Prostate gland (tissue), 2 donors: ENCODE data around the gene CCDC183.
"Not testable (repeated sequence)": the region's sequence is repeated elsewhere in the genome, so short reads cannot be mapped to it uniquely, and the experiment has no call there.

Experiments
- POLR2A ChIP-seq: fragments of 450-650 bp; IDR thresholded peaks from one replicate; pipeline ENCODE4 v1.6.1; 2016; ENCODE audit warnings: antibody characterized with exemption, mild to moderate bottlenecking
- POLR2AphosphoS5 ChIP-seq: sonication (generic); formaldehyde crosslinking; IDR thresholded peaks from one replicate; pipeline ENCODE4 v1.6.1; 2017; ENCODE audit warnings: antibody characterized with exemption
- TF ChIP-seq, protein P1 (sequence below), 4 experiments: fragments of 200-600 bp in 2 of 4; fragments of 450-650 bp in 2 of 4; sonication (generic) in 2 of 4; IDR thresholded peaks; 1 replicate in 3 of 4; 2 replicates in 1 of 4; pipeline ENCODE4 v1.5.1; 2016 to 2019; ENCODE audit warnings: antibody characterized with exemption in 4 of 4, mild to moderate bottlenecking in 2 of 4, moderate library complexity in 2 of 4

DNA sequence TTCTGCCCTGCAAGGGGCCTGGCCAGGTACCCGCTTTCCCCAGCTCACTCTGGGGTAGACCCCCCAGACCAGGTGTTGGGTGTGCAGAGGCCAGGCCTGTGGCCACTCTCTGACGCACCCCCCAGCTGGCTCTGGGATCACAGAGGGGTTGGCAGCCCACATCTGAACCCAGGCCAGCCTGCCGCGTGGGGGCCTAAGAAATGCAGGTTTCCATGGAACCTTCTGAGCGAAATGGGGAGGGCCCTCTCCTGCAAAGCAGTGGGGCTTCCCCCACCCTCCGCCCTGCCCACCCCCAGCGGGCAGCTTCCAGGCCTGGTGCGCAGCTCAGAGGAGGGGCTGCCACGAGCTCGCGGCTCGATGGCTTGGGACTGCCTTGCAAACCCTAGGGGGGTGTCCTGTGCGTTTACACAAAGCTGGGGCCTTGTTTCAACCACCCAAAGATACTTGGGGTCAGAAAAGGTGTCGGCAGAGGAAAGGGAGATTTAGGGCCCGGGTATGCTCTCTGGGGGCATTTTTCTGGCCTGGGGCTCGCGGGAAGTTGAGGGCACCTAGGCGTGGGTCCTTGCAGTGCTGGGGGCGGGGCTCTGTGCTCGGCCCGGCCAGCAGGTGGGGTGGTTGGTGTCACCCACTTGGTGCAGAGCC is 47.1 kb downstream of the CCDC183 start:
- TF ChIP-seq, protein P1, sequence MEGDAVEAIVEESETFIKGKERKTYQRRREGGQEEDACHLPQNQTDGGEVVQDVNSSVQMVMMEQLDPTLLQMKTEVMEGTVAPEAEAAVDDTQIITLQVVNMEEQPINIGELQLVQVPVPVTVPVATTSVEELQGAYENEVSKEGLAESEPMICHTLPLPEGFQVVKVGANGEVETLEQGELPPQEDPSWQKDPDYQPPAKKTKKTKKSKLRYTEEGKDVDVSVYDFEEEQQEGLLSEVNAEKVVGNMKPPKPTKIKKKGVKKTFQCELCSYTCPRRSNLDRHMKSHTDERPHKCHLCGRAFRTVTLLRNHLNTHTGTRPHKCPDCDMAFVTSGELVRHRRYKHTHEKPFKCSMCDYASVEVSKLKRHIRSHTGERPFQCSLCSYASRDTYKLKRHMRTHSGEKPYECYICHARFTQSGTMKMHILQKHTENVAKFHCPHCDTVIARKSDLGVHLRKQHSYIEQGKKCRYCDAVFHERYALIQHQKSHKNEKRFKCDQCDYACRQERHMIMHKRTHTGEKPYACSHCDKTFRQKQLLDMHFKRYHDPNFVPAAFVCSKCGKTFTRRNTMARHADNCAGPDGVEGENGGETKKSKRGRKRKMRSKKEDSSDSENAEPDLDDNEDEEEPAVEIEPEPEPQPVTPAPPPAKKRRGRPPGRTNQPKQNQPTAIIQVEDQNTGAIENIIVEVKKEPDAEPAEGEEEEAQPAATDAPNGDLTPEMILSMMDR (IDR thresholded peaks at IDR 0.05): not testable (repeated sequence)
- not testable (repeated sequence) for TF ChIP-seq POLR2A, POLR2AphosphoS5
